T-helper 1 cell treated with Interleukin-12 subunit alpha and Interleukin-12 subunit beta and Interleukin-4 antibody, amounts not matched to agents 30 μg/mL and 1 μg/mL, for 36 hours (primary cell): ENCODE measurements around the gene ASPHD1.
"Not testable (repeated sequence)": the region's sequence is repeated elsewhere in the genome, so short reads cannot be mapped to it uniquely, and the experiment has no call there.

Experiments
- H3K27ac Mint-ChIP-seq: one replicate; pipeline ENCODE4 v1.8.0; 2021; ENCODE audit warnings: mild to moderate bottlenecking, mixed read lengths
- H3K27me3 Mint-ChIP-seq: one replicate; pipeline ENCODE4 v1.8.0; 2021; ENCODE audit warnings: low read depth, mixed read lengths
- H3K36me3 Mint-ChIP-seq: one replicate; pipeline ENCODE4 v1.8.0; 2021; ENCODE audit warnings: low read depth, mixed read lengths
- H3K4me1 Mint-ChIP-seq: one replicate; pipeline ENCODE4 v1.8.0; 2021; ENCODE audit warnings: low read depth, mixed read lengths
- H3K4me3 Mint-ChIP-seq: one replicate; pipeline ENCODE4 v1.8.0; 2021; ENCODE audit warnings: mild to moderate bottlenecking, moderate library complexity, mixed read lengths
- H3K9me3 Mint-ChIP-seq: one replicate; pipeline ENCODE4 v1.8.0; 2021; ENCODE audit warnings: mixed read lengths

The ASPHD1 gene

GRCh38 chr16:29909391-29909790 lies 9.1 kb downstream of the ASPHD1 start:
- no peak overlapping the region for H3K27ac Mint-ChIP-seq
- no peaks in the 10 kb centered on the region for H3K9me3 Mint-ChIP-seq
- no peak overlapping the region for H3K4me3 Mint-ChIP-seq
- H3K4me1 Mint-ChIP-seq: peaks cover 2% of the 10 kb centered on the region
- H3K27me3 Mint-ChIP-seq: no peaks in the 10 kb centered on the region
- peaks cover 18% of the 10 kb centered on the region for H3K36me3 Mint-ChIP-seq

- not testable (repeated sequence) for H3K4me3 Mint-ChIP-seq, H3K27ac Mint-ChIP-seq, H3K9me3 Mint-ChIP-seq, H3K4me1 Mint-ChIP-seq, H3K27me3 Mint-ChIP-seq
- H3K36me3 Mint-ChIP-seq: peaks cover 18% of the 10 kb centered on the region
Observed at GRCh38 chr16:29909851-29910250, 9.6 kb downstream of the ASPHD1 start.

- peaks cover 2% of the 10 kb centered on the region for H3K4me1 Mint-ChIP-seq
- H3K27ac Mint-ChIP-seq: no peak overlapping the region
- peaks cover 18% of the 10 kb centered on the region for H3K36me3 Mint-ChIP-seq
- H3K9me3 Mint-ChIP-seq: no peaks in the 10 kb centered on the region
- H3K4me3 Mint-ChIP-seq: no peak overlapping the region
- no peaks in the 10 kb centered on the region for H3K27me3 Mint-ChIP-seq
Observed at GRCh38 chr16:29910819-29911675, 10.8 kb downstream of the ASPHD1 start.

GRCh38 chr16:29911676-29912010 lies 11.4 kb downstream of the ASPHD1 start:
- Mint-ChIP-seq H3K4me3 (no peak overlapping the region), H3K27ac (no peak overlapping the region), H3K9me3 (no peaks in the 10 kb centered on the region), H3K4me1 (peaks cover 2% of the 10 kb centered on the region), H3K27me3 (no peaks in the 10 kb centered on the region), H3K36me3 (peaks cover 21% of the 10 kb centered on the region)

- Mint-ChIP-seq H3K27me3 (no peaks in the 10 kb centered on the region), H3K9me3 (no peaks in the 10 kb centered on the region), H3K4me1 (peaks cover 2% of the 10 kb centered on the region), H3K27ac (no peak overlapping the region), H3K36me3 (peaks cover 26% of the 10 kb centered on the region), H3K4me3 (no peak overlapping the region)
Observed at GRCh38 chr16:29912087-29912486, 11.8 kb downstream of the ASPHD1 start.

GRCh38 chr16:29913514-29913913 lies 13.2 kb downstream of the ASPHD1 start:
- no peaks in the 10 kb centered on the region for H3K9me3 Mint-ChIP-seq
- H3K36me3 Mint-ChIP-seq: peaks cover 25% of the 10 kb centered on the region
- H3K27me3 Mint-ChIP-seq: no peaks in the 10 kb centered on the region
- no peak overlapping the region for H3K27ac Mint-ChIP-seq
- H3K4me1 Mint-ChIP-seq: peaks cover 2% of the 10 kb centered on the region
- H3K4me3 Mint-ChIP-seq: no peak overlapping the region

- Mint-ChIP-seq H3K9me3 (no peaks in the 10 kb centered on the region), H3K36me3 (peaks cover 28% of the 10 kb centered on the region), H3K27me3 (no peaks in the 10 kb centered on the region), H3K4me1 (peaks cover 4% of the 10 kb centered on the region), H3K4me3 (no peak overlapping the region), H3K27ac (no peak overlapping the region)
Observed at GRCh38 chr16:29915590-29916247, 15.4 kb downstream of the ASPHD1 start.

GRCh38 chr16:29916979-29917378 lies 16.7 kb downstream of the ASPHD1 start:
- Mint-ChIP-seq H3K27me3 (no peaks in the 10 kb centered on the region), H3K9me3 (no peaks in the 10 kb centered on the region), H3K4me1 (peaks cover 8% of the 10 kb centered on the region), H3K36me3 (peaks cover 35% of the 10 kb centered on the region), H3K27ac (no peak overlapping the region), H3K4me3 (no peak overlapping the region)

GRCh38 chr16:29920288-29921033 lies 20.2 kb downstream of the ASPHD1 start:
- Mint-ChIP-seq H3K27ac (no peak overlapping the region), H3K27me3 (no peaks in the 10 kb centered on the region), H3K4me1 (peaks cover 22% of the 10 kb centered on the region), H3K9me3 (no peaks in the 10 kb centered on the region), H3K4me3 (no peak overlapping the region), H3K36me3 (peaks cover 25% of the 10 kb centered on the region)

GRCh38 chr16:29921034-29921385 lies 20.7 kb downstream of the ASPHD1 start:
- Mint-ChIP-seq H3K27ac (no peak overlapping the region), H3K9me3 (no peaks in the 10 kb centered on the region), H3K4me3 (no peak overlapping the region), H3K36me3 (peaks cover 25% of the 10 kb centered on the region), H3K4me1 (peaks cover 23% of the 10 kb centered on the region), H3K27me3 (no peaks in the 10 kb centered on the region)

- Mint-ChIP-seq H3K4me1 (peaks cover 36% of the 10 kb centered on the region), H3K27me3 (no peaks in the 10 kb centered on the region), H3K9me3 (no peaks in the 10 kb centered on the region), H3K4me3 (no peak overlapping the region), H3K36me3 (peaks cover 17% of the 10 kb centered on the region), H3K27ac (no peak overlapping the region)
Observed at GRCh38 chr16:29922326-29922725, 22.0 kb downstream of the ASPHD1 start.

GRCh38 chr16:29922986-29923501 lies 22.8 kb downstream of the ASPHD1 start:
- Mint-ChIP-seq H3K36me3 (peaks cover 17% of the 10 kb centered on the region), H3K27ac (no peak overlapping the region), H3K27me3 (no peaks in the 10 kb centered on the region), H3K4me1 (peaks cover 39% of the 10 kb centered on the region), H3K9me3 (no peaks in the 10 kb centered on the region), H3K4me3 (no peak overlapping the region)

GRCh38 chr16:29925105-29925756 lies 24.9 kb downstream of the ASPHD1 start:
- Mint-ChIP-seq H3K36me3 (peaks cover 16% of the 10 kb centered on the region), H3K4me1 (peaks cover 39% of the 10 kb centered on the region), H3K27me3 (no peaks in the 10 kb centered on the region)

More at GRCh38 chr16:29925105-29925756, 24.9 kb downstream of the ASPHD1 start:
- H3K9me3 Mint-ChIP-seq: no peaks in the 10 kb centered on the region
- H3K27ac Mint-ChIP-seq: peak overlapping the region; percentile 78
- peak overlapping the region; percentile 94 for H3K4me3 Mint-ChIP-seq
